GM10266 (cell line): ENCODE data around the gene PPFIBP1.

Source experiments
- DNase-seq: peaks from one replicate; pipeline ENCODE4 v3.0.0; 2012; ENCODE audit errors: extremely low spot score
- TF ChIP-seq, protein P1 (sequence below): IDR thresholded peaks from 2 replicates; pipeline ENCODE4 v1.5.1; 2012; ENCODE audit warnings: mild to moderate bottlenecking, low read depth; ENCODE audit not compliant: control insufficient read depth, insufficient read depth; ENCODE audit errors: missing control alignments

Gene PPFIBP1

DNA sequence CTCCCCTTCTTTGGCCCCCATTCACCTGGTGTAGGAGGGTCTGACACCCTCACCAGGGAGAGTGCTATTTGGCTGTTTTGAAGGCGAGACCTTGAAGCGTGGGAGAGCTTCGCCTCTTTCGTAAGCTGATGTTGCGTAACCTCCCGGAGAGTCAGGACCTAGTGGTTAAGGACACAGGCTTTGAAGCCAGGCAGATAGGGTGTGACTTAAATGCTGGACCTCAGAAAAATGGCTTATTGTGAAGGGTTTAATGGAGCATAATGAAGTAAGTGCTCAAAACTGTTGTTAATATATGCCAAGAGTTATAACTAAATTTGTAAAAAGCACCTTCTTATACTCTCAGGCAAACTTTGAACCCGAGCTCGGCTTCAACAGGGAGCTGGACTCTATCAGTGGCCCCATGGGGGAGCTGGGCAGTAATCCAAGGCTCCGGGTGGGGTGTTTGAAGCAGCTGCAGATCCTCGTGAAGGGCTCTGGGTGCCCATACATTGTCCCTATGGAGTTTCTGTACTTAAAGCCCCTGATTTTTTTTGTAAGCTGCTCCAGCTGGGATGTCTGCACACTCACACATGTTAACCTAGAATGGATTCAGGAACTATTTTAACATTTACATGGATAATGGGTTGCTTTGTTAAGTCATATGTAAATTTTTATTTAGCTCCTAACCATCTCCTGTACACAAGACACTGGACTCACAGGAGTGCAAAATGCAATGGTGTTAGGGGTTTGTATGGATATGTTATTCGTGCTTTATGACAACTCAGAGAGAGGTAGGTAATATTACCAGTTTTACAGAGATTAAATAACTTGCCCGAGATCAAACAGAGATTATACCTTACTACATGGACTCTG lies 26.0 kb downstream of the PPFIBP1 start:
- no peak for DNase-seq
- TF ChIP-seq, protein P1, sequence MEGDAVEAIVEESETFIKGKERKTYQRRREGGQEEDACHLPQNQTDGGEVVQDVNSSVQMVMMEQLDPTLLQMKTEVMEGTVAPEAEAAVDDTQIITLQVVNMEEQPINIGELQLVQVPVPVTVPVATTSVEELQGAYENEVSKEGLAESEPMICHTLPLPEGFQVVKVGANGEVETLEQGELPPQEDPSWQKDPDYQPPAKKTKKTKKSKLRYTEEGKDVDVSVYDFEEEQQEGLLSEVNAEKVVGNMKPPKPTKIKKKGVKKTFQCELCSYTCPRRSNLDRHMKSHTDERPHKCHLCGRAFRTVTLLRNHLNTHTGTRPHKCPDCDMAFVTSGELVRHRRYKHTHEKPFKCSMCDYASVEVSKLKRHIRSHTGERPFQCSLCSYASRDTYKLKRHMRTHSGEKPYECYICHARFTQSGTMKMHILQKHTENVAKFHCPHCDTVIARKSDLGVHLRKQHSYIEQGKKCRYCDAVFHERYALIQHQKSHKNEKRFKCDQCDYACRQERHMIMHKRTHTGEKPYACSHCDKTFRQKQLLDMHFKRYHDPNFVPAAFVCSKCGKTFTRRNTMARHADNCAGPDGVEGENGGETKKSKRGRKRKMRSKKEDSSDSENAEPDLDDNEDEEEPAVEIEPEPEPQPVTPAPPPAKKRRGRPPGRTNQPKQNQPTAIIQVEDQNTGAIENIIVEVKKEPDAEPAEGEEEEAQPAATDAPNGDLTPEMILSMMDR: no peak

DNA sequence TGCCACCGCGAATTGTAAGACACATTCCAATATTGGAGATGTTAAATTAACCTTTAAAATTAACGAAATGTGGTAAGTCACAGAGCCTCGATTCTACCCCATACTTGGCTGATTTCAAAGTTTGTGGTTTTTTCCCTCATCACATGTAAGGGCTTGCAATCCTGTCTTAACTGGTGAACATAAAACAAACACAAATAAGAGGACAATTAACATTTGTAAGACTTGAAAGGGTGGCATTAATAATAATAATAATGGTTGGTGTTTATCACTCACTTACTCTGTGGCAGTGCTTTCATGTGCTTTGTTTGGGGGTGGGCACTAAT lies 26.6 kb downstream of the PPFIBP1 start:
- TF ChIP-seq, protein P1: no peak
- no peak for DNase-seq

- TF ChIP-seq, protein P1: no peak
- no peak for DNase-seq
Measured at GRCh38 chr12:27551172-27551840, 27.3 kb downstream of the PPFIBP1 start.

DNA sequence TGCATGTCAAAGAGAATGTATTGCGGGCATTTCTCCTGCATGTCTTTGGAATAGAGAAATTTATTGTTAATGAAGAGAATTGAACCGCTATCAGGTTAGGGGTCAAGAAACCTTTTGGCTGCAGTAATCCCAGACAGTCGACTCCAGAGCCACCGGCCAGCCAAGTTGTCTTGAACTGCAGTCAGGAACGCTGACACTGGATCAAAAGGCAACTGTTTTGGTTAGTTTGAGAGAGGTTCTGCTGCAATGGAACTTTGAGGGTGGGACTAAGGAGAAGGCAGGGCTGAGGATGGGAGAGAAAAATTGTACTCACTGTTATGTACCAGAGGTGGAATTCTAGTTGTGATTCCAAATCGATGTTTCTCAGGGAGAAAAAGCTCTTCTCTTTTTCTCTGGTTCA lies 28.2 kb downstream of the PPFIBP1 start:
- no peak for DNase-seq
- TF ChIP-seq, protein P1: no peak

GRCh38 chr12:27552886-27553560 lies 29.0 kb downstream of the PPFIBP1 start:
- no peak for DNase-seq
- TF ChIP-seq, protein P1: no peak

- no peak for DNase-seq
- TF ChIP-seq, protein P1: no peak
Measured at GRCh38 chr12:27553941-27554340, 29.9 kb downstream of the PPFIBP1 start.
